ENCODE measurements around the gene GRAMD1B. TPM values are rescaled to one million over a fixed set of nuclear protein-coding genes. Genes with fewer than 3 reads are reported as not detected.

GRAMD1B gene
- total and polyA plus RNA-seq, 2 donors from 2014 or later, result 4.4 to 18.2 TPM

GRCh38 chr11:123470842-123471241 is 40.8 kb downstream of the GRAMD1B start:
- intact Hi-C loops (cut with DNase I), result loop anchor here (10.0 kb wide), 1 partner anchor 66 kb away; no protein-coding TSS in a partner anchor
- no peak overlapping the region for H3K4me3 ChIP-seq (ENCODE audit: low read length in 3 of 3)
- FAIRE-seq, result no peak

GRCh38 chr11:123472236-123472935 is 42.3 kb downstream of the GRAMD1B start:
- no peak for FAIRE-seq

More at GRCh38 chr11:123470842-123471241, 40.8 kb downstream of the GRAMD1B start:
- no peak overlapping the region for H3K27ac ChIP-seq (ENCODE audit: low read depth in 2 of 2, low read length in 2 of 2)
- no peak for DNase-seq
- H3K4me1 ChIP-seq (ENCODE audit: control insufficient read depth in 2 of 3, insufficient read depth in 2 of 3, low read depth in 1 of 3, low read length in 3 of 3), result peaks cover 3 to 28% (median 4%) of the 10 kb centered on the region in 3 donors
- TF ChIP-seq CTCF (IDR thresholded peaks at IDR 0.05; ENCODE audit: borderline replicate concordance, extremely low read depth, insufficient read depth), result no peak
- H3K9ac ChIP-seq (ENCODE audit: low read length in 3 of 3), result no peak overlapping the region
- H3K36me3 ChIP-seq (ENCODE audit: control insufficient read depth in 2 of 3, insufficient read depth in 3 of 3, low read length in 3 of 3), result no peaks in the 10 kb centered on the region
- H3K9me3 ChIP-seq (ENCODE audit: control insufficient read depth in 2 of 3, insufficient read depth in 1 of 3, low read length in 3 of 3), result no peaks in the 10 kb centered on the region
- no peaks in the 10 kb centered on the region for H3K27me3 ChIP-seq (ENCODE audit: control insufficient read depth, insufficient read depth, low read length)

GRCh38 chr11:123473941-123474677 is 44.0 kb downstream of the GRAMD1B start:
- no peaks in the 10 kb centered on the region for H3K27me3 ChIP-seq (ENCODE audit: control insufficient read depth, insufficient read depth, low read length)
- no peak overlapping the region for H3K9ac ChIP-seq (ENCODE audit: low read length in 3 of 3)
- no peak for TF ChIP-seq CTCF (IDR thresholded peaks at IDR 0.05; ENCODE audit: borderline replicate concordance, extremely low read depth, insufficient read depth)
- FAIRE-seq, result no peak
- no peak for DNase-seq
- intact Hi-C loops (cut with DNase I), result loop anchor here (10.0 kb wide), 1 partner anchor 69 kb away; no protein-coding TSS in a partner anchor
- no peak overlapping the region for H3K27ac ChIP-seq (ENCODE audit: low read depth in 2 of 2, low read length in 2 of 2)
- H3K4me3 ChIP-seq (ENCODE audit: low read length in 3 of 3), result no peak overlapping the region
- no peaks in the 10 kb centered on the region for H3K36me3 ChIP-seq (ENCODE audit: control insufficient read depth in 2 of 3, insufficient read depth in 3 of 3, low read length in 3 of 3)
- H3K9me3 ChIP-seq (ENCODE audit: control insufficient read depth in 2 of 3, insufficient read depth in 1 of 3, low read length in 3 of 3), result no peaks in the 10 kb centered on the region
- H3K4me1 ChIP-seq (ENCODE audit: control insufficient read depth in 2 of 3, insufficient read depth in 2 of 3, low read depth in 1 of 3, low read length in 3 of 3), result peaks cover 3 to 28% (median 6%) of the 10 kb centered on the region in 3 donors

More at GRCh38 chr11:123472236-123472935, 42.3 kb downstream of the GRAMD1B start:
- DNase-seq, result no peak
- Histone ChIP-seq H3K4me3 (ENCODE audit: low read length in 3 of 3) (no peak overlapping the region), H3K9ac (ENCODE audit: low read length in 3 of 3) (no peak overlapping the region), H3K36me3 (ENCODE audit: control insufficient read depth in 2 of 3, insufficient read depth in 3 of 3, low read length in 3 of 3) (no peaks in the 10 kb centered on the region), H3K4me1 (ENCODE audit: control insufficient read depth in 2 of 3, insufficient read depth in 2 of 3, low read depth in 1 of 3, low read length in 3 of 3) (peaks cover 3 to 28% (median 4%) of the 10 kb centered on the region in 3 donors), H3K27me3 (ENCODE audit: control insufficient read depth, insufficient read depth, low read length) (no peaks in the 10 kb centered on the region), H3K27ac (ENCODE audit: low read depth in 2 of 2, low read length in 2 of 2) (no peak overlapping the region), H3K9me3 (ENCODE audit: control insufficient read depth in 2 of 3, insufficient read depth in 1 of 3, low read length in 3 of 3) (no peaks in the 10 kb centered on the region)
- TF ChIP-seq CTCF (IDR thresholded peaks at IDR 0.05; ENCODE audit: borderline replicate concordance, extremely low read depth, insufficient read depth), result no peak
- intact Hi-C loops (cut with DNase I), result loop anchor here (10.0 kb wide), 1 partner anchor 68 kb away; no protein-coding TSS in a partner anchor

All from kidney (tissue), 14 donors.